ENCODE data around the gene CLNS1A.
"Not testable (repeated sequence)": the region's sequence is repeated elsewhere in the genome, so short reads cannot be mapped to it uniquely, and the experiment has no call there.

CLNS1A gene, protein sequence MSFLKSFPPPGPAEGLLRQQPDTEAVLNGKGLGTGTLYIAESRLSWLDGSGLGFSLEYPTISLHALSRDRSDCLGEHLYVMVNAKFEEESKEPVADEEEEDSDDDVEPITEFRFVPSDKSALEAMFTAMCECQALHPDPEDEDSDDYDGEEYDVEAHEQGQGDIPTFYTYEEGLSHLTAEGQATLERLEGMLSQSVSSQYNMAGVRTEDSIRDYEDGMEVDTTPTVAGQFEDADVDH
- total RNA-seq = 57.1 to 75.6 reads per million in 2 donors

DNA sequence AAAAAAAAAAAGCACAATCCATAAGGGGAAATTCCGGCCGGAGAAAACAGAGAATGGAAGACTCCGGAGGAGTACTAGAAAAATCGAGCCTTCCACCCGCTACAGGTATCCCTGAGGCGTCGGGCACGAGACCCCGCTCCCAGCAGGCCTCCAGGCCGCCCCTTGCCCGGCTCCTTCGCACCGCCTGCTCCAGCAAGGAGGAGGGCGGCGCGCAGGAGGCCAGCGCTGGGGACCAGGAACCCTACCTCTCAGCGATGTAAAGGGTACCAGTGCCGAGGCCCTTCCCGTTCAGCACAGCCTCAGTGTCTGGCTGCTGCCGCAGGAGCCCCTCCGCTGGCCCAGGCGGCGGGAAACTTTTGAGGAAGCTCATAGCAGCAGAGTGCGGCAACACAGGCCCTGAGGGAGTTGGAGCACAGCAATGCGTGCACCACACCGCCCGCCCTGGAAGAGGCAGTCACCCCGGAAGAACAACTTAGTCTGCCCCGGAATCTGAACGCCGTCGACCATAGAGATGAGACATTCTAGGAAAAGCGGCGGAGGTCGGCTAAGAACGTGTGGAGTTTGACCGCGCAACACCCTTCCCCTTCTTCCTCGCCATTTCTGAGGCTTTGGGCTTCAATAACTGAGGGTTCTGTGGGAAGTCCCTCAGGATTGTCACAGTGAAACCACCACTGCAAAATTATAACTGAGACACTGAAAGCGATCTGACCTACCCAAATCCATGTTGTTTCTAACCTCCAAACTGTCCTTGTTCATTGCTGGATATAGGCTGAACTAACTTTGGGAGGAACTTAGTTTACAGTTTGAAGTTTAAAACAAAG lies at the start of gene CLNS1A:
TSS of gene CLNS1A (minus strand) at position 450 of the 821 bp plus-strand sequence. CDS start at position 370, 80 bp downstream.
- peak; percentile 49 to 91 (median 62) for DNase-seq

DNA sequence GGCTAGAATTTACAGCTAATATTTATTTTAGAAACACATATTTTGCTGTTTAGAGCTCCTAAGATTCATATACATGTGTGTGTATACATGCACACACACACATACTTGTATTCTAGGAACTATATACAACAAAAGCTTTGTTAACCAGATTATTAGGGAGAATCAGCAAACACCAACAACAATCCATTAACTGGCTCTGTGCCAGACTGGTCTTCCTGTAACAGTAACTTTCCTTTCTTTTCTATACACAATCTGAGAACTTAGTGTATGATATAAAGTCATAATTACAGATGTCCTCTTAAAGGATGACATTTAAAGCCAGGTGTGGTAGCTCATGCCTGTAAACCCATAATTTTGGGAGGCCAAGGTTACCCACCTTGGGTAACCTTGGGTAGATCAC lies 49.5 kb upstream of the CLNS1A start:
- no peak for DNase-seq

DNA sequence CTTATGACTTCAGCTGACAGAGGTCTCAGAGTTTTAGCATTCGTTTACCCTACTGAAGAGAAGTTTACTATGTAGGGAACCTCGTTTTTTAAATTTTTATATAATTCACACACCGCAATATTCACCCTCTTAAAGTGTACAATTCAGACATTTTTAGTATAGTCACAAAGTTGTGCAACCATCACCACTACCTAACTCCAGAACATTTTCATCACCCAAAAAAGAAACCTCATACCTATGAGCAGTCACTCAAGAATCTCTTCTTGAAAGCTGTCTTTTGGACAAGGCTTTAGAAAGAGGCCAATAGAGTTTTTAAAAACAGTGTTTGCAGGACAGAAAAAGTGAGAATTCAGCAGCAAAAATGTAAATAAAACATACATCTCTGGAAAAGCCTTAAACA lies 39.5 kb upstream of the CLNS1A start:
- DNase-seq = no peak

DNA sequence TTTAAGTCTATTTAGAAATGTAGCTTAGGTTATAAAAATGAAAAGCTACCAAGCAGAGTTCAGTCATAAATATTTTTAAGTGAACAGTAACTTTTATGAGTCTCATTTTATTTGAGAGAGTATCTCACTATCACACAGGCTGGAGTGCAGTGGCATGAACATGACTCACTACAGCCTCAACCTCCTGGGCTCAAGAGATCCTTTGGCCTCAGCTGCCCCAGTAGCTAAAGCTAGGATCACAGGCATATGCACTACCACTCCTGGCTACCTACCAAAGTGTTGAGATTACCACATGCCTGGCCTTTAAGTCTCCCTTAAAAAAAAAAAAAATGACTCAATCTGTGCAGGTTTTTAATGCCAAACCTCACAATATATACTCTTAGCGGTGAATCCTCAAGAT lies 34.7 kb upstream of the CLNS1A start:
- DNase-seq = no peak

DNA sequence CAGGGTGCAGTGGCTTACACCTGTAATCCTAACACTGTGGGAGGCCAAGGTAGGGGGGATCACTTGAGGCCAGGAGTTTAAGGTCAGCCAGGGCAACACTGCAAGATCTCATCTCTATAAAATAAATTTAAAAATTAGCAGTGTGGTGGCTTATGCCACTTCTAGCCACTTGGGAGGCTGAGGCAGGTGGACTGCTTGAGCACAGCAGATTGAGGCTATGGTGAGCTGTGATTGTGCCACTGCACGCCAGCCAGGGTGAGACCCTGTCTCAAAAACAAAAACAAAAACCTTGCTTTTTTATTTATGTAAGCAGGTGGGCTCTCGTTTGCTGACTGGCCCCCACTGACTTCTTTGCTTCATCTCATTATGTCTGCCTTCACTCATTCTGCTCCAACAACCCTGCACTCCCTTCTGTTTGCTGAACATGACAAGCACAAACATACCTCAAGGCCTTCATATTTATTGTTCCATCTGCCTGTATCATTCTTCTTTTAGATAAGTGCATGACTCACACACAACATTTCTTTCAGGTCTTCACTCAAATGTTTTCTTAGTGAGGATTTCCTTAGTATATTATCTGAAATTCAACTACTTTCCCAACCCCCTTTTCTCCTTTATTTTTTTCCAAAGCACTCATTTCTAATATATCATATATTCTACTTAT lies 32.4 kb upstream of the CLNS1A start:
- no peak for DNase-seq

DNA sequence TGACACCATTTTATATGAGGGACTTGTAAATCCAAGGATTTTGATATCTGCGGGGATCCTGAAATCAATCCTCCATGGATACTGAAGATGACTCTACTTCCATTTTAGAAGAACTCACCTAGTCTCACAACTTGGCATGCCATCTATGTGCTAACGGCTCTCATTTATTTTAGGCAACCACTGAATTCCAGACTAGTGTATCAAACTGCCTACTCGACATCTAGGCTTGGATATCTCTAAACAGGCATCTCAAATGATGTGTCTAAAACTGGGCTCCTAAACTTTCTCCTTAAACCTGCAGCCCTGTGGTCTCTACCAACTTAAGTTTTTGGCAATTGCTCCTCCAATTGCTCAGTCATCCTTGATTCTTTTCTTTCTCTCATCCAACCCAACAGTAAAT lies 31.2 kb upstream of the CLNS1A start:
- DNase-seq = no peak

DNA sequence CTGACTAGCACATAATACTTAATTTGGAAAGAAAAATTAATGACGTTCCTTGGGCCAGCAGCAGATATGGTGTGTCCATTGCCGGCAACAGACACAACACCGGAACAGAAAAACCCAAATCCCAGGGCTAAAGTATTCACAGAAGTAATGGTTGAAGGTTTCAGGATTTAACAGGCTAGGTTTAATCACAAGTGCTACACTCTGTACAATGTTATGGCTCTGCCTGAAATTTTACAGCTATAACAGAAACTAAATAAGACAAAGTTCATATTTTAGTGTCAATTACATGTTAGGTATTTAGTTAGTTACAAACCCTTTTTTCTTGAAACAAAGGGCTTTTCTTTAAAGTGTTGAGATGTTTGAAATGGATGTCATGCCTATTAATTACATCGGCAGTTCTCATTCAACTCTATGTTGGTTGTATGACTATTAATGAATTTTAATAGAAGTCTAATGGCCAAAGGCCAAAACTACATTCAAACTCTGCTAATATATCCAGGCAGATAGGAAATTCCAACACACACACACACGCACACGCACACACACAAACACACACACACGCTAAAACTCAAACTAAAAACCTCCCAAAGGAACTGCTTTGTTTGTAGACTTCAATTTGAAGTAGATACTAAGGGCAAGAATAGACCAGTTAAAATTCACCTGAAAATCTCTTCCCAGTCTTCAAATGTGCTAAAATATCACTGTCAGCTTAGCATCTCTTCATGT lies 27.8 kb upstream of the CLNS1A start:
- no peak for DNase-seq

DNA sequence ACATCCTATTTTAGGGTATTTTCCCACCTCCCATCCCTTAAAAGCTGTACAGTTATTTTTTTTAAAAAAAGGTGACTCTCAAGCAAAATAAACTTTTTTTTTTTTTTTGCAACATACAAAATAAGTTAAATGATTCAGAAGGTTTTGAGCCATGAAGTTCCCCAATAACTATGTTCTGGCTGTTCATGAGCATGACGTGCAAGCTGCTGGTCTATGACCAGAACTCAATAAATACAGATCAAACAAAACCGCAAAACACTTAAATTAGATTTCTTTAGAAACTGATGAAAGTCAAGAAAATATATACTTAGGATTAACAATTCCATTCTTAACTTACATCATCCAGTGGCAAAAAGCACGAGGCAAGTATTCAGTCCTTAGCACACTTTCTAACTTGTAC lies 24.1 kb upstream of the CLNS1A start:
- no peak for DNase-seq

DNA sequence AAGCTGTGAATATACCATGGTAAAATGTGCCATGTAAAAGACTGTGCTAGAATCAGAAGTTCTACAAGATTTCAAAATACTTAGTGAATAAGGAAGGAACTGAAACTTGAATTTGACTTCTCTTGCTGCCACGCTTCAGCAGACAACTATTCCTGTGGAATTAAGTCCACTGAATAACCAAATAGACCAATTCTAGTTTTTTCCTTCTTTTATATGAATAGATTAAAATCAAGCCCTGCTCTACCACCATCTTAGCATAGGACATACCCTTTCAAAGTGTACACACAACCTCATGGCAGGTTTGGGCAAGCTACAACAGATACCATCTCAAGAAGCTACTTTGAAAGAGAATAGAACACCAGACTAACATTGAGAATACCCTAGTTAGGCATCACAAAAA lies 23.4 kb upstream of the CLNS1A start:
- no peak for DNase-seq

DNA sequence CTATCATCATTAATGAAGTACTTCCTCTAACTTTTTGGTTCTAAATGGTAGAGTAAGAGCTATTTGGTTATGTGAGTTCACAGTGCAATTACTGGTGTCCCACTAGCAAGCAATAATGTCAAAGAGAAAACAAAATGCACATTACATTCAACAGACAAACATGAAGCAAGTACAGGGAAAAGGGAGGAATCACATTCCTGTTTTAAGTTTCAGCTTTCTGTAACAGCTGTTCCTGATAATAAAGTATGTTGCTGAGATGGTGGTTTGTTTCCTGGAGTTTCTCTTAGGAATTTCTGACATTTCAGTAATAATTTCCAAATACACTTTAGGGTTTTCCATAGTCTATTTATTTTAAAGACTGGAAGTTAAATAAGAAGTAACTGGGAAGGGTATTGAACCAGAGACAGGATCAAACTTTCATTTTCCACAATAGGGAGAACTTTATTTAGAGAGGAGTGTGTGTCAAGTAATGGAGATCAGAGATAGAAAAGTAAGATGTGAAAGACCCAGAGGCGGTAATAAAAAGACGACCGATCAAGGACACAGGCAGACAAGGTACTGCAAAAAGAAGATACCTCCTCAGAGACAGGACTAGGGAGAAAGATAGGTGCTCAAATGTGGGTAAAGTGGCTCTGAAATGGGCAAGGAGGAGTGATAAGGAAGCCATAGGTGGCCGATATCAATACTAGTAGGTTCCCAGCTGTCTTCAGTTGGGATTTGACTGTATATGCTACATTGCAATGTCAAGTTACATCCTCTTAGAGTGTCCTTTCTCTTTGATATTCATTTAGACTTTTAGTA lies 20.8 kb upstream of the CLNS1A start:
- no peak for DNase-seq

DNA sequence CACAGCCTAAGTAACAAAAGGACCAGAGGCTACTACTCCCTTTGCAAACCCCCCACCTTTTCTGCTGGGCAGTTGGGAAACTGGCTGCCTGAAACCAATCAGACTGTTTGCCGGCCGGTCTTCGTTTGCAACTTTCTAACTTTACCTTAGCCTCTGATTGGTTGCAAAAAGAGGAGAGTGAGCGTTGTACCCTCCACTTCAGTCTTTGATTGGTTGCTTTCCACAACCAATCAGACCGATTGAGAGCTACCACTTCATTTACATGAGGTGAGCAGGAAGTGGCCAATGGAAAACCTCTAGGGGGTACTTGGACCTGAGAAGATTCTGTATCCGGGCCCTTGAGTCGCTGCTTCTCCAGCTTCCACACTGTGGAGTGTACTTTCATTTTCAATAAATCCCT lies 18.8 kb upstream of the CLNS1A start:
- no peak for DNase-seq

DNA sequence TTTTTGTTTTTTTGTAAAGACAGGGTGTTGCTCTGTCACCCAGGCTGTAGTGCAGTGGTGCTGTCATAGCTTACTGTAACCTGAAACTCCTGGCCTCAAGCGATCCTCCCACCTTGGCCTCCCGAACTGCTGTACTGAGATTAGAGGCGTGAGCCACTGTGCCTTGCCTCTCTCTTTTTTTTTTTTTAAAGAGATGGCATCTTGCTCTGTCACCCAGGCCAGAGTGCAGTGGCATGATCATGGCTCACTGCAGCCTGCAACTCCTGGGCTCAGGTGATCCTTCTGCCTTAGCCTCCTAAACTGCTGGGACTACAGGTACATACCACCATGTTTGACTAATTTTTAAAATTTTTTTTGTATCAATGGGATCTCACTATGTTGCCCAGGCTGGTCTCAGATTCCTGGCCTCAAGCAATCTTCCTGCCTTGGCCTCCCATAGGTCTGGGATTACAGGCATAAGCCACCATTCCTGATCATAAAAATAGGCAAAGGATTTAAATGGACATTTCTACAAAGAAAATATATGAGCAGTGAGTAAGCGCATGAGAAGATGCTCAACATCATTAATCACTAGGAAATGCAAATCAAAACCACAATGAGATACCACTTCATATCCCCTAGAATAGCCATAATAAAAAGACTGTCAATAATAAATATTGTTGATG lies 17.3 kb upstream of the CLNS1A start:
- DNase-seq = no peak

DNA sequence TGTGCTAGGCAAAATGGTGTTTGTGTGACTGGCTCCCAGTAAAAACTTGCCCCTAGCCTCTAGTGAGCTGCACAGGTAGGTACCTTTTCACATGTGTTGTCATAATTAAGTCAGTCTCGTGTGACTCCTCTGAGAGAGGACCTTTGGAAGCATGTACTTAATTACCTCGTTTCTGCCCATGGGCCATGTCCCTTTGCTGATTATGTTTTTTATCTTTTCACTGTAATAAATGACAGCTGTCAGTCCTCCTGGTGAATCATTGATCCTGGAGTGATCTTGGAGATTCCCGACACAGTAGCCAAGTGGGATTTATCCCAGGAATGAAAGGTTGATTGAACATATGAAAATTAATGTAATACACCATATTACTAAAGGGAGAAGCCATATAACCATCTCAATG lies 12.5 kb upstream of the CLNS1A start:
- no peak for DNase-seq

DNA sequence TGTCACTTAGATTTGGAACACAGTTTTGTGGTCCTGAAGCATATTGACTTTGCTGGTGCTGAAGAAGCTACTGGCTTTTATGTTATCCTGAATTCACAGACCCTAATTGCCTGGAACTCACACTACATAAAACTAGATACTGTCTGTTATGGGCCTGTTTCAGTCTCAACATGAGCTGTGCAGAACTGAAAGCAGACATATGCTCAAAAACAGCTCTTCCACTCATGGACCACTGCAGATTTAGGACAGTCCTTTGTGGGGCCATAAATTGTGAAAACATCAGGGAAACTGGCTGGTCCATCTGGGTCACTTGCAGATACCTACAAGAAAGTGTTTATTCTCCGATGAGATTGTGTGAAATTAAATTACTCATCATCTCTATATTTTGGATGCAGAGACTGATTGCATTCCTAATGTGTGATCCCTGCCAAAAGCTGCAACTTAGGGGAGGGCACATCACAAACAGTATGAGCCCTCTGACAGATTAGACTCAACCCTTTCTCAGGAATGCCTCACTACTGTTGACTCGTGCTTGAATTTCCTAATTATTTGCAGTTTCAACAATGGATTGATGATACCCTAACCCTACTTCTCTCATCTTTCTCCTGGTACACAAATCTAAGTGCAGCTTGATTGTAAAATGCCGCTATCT lies 10.2 kb upstream of the CLNS1A start:
- DNase-seq = no peak

DNA sequence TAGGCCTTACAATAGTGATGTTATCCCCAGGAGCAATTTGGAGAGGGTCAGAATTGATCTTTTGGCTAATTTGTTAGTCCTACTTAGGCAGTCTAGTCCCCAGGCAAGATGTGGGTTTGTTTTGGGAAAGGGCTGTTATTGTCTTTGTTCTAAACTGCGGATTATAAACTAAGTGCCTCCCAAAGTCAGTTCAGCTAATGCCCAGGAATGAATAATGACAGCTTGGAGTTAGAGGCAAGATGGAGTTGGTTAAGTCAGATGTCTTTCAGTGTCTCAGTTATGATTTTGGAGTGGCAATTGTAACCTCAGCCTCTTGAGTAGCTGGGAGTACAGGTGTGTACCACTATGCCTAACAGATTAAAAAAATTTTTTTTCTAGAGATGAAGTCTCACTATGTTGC lies 7.3 kb upstream of the CLNS1A start:
- DNase-seq = no peak

DNA sequence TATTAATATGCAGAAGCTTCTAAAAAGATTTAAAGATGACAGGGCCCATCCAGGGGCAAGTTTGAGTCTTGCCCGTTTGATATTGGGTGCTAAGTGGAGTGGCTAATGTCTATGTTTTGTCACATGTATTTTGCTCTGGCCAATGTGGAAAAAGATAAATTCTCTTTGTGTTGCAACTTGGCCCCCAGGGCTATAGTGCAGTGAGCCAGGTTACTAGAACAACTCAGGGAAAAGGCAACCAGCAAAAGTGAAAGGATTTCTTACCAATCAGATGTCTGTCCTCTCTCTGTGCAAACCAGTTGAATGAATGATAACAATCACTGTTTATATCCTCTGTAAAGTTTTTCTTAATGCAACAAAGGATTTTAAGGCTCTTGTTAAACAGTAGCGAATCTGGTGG lies 4.6 kb upstream of the CLNS1A start:
- no peak for DNase-seq

DNA sequence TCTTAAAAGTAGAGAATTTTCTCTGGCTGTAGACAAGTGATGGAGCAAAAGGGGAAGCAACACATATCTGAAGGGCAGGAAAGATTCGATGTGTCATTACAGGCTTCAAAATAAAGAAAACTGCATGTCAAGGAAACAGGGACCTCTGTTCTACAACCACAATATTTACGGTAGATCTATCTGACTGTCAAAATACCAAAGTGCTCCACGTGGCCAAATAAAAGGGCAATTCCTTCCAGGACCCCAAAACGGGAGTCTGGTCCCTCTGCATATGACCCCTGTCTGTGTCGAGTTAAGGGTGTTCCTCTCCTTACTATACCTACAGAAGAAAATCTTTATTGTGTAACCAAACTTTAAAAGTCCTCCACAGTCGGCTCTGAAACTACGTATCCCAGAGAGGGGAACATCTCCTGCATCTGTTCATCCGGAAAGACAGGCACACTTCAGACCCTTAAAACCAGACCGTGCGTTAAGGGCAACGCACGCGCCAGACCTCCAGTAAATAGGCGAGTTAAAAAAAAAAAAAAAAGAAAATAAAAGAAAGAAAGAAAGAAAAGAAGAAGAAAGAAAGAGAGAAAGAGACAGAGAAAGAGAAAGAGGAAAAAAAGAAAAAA lies 756 bp downstream of the CLNS1A start:
- no peak for DNase-seq

DNA sequence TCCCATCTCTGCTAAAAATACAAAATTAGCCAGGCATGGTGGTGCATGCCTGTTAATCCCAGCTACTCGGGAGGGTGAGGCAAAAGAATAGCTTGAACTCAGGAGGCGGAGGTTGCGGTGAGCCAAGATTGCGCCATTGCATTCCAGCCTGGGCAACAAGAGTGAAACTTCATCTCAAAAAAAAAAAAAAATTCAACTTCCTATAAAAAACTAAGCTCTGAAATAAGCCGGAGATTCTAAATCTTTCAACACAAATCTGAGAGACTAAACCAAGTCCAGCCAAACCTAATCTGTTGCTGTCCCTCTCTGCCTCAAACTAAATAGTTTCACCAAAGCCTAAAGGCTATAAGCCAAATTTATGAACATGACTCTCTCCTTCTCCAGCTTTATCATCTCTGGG lies 3.7 kb downstream of the CLNS1A start:
- not testable (repeated sequence) for DNase-seq

DNA sequence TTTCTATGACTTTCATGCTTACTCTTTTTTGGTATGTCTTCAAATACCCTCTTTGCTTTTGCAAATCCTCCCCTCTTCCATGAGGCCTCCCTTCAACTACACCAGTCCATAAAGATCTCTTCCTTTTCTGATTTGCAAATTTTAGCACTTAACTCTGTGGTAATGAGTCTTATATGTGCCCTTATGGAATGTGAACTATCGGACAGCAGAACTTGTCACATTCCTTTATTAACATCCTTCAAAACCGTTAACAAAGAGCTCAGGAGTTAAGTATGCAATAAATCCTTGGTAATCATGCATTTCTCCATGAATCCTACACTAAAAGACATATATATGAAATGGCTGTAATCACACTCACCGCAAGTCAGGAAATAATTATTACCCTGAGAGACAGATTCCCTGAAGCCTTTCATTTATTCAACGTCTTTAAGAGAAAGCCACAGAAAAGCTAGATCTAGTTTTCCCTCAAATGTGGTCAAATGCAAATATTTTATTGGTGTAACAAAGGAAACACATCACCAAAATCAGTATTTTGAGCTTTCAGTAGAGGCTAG lies 7.4 kb downstream of the CLNS1A start:
- no peak for DNase-seq

DNA sequence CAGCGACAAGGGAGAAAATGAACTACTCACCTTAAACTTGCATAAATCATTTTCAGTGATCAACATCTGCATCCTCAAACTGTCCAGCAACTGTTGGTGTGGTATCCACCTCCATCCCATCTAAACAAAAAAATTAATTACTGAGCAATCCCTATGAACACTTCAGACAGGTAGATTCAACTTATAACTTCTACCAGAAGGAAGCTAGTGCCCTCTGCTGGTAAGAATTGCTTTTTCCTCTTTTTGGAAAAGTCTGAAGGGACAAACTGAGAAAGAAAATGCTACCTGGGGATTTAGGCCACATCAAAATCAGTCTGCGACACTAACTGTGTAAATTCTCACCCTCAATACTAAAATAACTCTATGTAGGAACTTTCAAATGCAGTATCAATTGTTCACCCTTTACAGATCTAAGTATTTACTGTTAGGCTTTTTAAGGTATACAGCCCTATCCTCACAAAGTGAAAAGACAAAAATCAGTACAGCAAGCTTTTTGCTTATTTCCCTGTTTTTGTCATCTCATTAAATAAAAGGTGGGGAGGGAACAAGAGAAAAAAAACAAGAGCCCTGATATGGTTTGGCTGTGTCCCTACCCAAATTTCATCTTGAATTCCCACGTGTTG lies 17.9 kb downstream of the CLNS1A start:
- DNase-seq = peak in 1 of 5 experiments; percentile 38
